GM19467 (cell line): ENCODE data around the gene VRK1.

ENCODE experiments used
- ATAC-seq: cut with Tn5 transposase; IDR thresholded peaks from one replicate; pipeline ENCODE4 v1.9.1; 2021; ENCODE audit warnings: mild to moderate bottlenecking, moderate library complexity; ENCODE audit not compliant: unreplicated experiment

The VRK1 gene

DNA sequence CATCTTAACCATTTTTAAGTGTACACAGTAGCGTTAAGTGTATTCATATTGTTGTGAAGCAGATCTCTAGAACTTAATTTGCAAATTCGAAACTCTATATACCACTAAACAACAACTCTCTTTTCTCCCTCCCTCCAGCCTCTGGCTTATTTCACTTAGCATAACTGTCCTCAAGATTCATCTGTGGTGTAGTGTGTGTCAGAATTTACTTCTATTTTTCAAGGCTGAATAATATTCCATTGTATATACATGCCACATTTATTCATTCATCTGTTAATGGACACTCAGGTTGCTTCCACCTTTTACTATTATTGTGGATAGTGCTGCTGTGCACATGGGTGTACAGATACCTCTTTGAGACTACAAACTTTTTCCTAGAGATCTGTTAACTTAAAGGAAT, 26.5 kb downstream of the VRK1 start:
- no peak for ATAC-seq

DNA sequence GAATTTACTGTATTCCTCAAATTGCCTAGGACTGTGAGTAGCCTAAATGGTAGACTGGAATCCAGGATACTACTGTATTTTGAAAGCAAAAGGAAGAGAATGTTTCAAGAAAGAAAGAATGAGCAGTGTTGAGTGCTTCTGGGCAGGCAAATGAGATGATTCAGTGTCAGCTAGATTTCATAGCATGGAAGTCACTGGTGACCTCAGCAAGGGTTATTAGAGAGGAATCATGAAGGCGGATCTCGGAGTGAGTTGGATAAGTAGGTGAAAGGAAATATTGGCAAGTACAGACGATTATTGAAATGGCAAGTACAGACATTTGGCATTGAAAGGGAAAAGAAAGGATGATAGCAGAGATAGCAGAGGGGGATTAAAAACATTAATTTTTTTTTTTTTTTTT, 27.1 kb downstream of the VRK1 start:
- ATAC-seq: no peak

DNA sequence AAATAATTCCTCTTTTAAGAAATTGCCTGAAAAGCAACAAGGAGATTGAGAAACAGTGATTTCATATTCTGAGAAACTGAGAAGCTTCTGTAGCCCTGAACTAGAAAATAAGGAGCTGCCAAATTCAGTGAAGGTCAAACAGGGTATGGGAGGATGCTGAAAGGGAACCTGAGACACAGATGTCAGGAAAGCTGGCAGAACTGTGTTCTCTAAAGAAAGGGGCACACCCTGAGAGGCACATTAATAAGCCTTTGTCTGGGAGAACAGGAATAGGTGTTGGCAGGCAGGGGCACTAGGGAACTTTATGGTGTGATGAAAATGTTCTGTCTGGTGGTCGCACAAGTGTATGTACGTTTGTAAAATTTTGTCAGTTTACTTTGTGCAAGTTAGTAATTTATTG, 29.6 kb downstream of the VRK1 start:
- no peak for ATAC-seq

GRCh38 chr14:96827290-96827689, 30.1 kb downstream of the VRK1 start:
- no peak for ATAC-seq

GRCh38 chr14:96829791-96830190, 32.6 kb downstream of the VRK1 start:
- no peak for ATAC-seq

DNA sequence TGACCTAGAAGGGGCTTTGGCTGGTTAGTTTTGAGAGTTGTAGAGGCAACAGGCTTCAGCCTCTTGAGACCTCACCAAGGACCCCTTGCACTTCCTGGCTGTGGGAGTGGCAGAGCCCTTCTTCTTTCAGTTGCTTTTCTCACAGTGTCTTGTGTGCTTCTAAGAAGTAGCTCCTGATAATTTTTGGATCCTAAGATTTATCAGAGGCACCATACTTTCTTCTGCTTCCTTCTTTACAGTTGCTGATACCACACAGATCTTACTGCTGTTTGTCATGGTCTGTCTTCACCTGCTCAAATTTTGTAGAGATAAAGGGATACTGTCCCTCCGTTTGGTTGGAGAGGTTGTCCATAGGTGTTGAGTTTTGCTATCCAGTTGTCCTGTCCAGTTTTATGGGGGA, 33.8 kb downstream of the VRK1 start:
- no peak for ATAC-seq

- no peak for ATAC-seq
These were observed 35.2 kb downstream of the VRK1 start for GRCh38 chr14:96832351-96832750.

DNA sequence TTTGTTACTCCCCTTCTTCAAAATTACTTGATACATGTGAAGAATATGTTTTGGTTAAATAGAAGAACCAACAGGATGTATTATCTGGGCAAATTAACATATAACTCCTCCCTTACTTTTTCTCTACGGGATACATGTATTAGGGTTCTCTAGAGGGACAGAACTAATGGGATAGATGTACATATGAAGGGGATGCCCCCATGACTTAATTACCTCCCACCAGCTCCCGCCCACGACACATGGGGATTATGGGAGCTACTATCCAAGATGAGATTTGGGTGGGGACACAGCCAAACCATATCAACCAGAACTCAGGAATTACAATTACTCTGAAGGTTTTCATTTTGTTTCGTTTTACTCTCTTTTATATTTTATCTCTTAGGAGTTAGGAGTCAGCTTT, 41.3 kb downstream of the VRK1 start:
- no peak for ATAC-seq

DNA sequence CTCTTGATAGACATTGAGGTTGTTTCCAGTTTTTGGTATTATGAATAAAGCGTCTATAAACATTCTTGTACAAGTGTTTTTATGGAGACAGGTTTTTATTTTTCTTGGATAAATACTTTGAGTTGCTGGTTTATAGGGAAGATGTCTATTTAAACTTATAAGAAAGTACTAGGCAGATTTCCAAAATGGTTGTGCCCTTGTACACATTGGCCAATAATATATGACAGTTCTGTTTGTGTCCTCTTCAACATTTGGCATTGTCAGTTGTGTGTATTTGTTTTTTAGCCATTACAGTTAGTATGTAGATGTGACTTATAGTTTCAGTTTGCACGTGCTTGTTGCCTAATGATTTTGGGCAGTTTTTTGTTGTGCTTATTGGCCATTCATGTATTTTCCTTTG, 42.1 kb downstream of the VRK1 start:
- no peak for ATAC-seq

DNA sequence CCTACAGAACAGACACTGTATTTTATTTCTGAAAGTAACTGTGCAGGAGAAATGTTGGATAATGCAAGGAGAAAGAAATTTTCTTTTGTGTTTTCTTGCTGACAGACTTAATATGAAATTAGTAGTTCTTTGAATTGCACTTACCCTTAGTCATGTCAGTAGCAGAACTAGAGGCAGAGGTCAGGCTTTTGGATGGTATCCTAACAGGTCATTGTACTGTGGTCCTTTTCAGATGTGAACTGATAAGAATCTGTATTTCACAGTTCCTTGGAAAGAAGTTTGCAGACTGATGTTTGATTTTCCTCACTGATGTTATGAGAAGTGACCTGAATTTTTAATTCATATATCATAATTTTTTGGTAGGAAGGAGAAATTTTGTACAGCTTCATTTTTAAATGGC, 46.0 kb downstream of the VRK1 start:
- no peak for ATAC-seq

DNA sequence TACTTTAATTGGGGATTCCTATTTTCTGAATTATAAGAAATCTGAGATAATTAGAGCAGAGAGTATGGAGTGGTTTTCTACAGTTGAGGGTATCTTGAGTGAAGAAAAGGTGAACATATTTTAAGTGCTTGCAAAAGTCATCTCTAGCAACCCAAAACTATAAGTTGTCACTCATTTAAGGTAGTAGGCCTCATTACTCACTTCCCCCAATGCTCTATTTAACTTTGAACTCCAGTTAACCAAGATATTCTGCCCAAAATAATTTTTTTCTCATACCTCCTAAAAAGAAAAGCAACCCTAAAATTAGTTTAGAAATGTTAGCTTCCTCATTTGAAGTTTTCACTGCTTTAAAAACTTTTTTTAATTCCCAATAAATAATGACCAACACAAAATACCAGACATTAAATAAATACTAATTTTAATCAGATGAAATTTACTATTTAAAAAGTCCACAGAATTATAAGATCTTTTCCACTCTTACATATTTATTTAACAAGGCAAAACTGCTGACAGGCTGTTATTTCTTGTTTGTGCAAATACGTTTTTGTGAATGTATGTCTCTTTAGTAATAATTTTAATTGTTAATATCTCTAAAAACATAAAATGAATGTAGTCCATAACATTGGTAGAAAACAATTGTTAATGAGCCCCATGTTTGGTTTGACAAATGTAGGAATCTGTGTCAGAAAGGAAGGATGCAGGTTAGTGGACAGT, 47.8 kb downstream of the VRK1 start:
- ATAC-seq: no peak

DNA sequence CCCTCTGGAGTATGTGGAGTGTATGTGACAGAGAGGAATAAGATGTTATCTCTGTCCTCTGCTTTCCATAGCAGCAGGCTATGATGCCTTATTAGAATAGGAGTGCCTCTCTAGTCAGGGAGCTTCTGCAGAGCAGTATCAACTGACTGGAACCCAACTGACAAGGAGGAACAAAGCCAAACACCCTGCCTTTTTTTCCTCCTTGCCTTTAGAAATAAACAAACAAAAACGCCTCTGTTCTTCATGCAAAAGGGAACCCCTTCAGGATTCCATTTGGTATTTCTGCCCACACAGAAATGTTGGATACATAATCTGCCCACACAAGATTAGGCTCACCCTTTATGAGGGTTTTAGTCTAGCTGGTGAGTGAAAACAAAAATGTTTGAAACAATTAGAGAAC, 50.3 kb downstream of the VRK1 start:
- ATAC-seq: no peak

DNA sequence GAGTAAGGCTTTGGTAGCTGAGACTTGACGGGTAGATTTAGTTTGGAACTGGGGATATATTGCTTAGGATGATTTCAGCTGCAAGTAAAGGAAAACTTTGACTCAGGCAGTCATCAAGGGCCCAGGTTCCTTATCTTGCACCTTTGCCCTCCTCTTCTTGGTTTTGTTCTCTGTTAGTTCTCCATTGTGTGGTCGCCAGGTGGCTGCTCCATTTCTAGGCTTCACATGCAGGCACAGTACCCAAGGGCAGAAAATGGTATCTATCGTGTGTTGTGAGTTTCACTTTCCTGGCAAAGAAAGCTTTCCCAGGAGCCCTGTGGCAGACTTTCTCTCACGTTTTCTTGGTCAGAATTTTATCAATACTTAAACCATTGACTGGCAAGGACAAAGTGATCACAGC, 50.8 kb downstream of the VRK1 start:
- ATAC-seq: no peak

- no peak for ATAC-seq
These were observed 52.6 kb downstream of the VRK1 start for GRCh38 chr14:96849733-96850132.

DNA sequence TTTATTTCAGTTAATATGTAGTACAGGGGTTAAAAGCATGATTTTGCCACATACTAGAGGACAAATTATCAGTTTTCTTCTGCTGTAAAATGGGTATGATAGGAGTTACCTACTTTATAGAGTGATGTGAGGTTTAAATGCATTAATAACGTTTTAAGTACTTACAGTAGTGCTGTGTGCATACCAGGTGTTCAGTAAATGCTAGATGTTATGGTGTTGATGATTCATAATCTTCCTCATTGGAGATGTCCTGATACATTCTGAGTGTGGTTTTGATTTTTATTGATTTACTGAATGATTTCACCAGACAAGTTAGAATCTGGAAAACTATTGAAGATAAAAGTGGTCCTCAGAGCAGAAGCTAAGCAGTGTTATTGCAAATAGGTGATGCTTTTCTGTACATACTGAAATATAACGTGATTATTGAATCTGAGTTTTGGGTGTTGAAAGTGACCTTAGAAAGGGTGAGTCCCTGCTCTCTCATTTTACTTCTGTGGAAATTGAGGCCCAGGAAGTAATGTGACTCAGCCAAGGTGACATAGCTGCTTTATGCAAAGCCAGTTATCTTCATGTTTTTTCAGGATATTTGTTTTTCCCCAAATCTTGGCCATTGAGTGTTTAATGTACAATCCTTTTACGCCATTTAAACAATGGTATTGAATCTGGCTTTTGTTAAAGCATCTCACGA, 54.7 kb downstream of the VRK1 start:
- ATAC-seq: no peak

DNA sequence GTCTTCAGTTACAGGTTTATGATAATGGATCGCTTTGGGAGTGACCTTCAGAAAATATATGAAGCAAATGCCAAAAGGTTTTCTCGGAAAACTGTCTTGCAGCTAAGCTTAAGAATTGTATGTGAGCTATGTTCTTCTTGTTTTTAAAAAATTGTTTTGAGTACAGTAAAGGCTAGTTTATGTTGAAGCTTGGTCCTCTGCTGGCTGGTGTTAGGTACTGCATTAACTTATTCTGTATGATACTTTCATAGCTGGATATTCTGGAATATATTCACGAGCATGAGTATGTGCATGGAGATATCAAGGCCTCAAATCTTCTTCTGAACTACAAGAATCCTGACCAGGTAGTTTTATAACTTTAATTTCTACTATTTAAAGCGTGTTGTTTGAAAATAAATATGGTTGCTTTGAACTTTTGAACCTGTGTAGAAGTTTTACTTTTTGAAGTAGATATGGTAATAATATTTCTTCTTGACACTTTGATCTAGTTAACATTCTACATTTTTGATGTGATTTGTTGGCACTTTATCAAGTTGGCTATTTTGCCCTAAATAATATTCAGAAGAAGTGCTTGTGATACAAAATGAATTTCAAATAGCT, 55.7 kb downstream of the VRK1 start:
- ATAC-seq: peak; percentile 50

DNA sequence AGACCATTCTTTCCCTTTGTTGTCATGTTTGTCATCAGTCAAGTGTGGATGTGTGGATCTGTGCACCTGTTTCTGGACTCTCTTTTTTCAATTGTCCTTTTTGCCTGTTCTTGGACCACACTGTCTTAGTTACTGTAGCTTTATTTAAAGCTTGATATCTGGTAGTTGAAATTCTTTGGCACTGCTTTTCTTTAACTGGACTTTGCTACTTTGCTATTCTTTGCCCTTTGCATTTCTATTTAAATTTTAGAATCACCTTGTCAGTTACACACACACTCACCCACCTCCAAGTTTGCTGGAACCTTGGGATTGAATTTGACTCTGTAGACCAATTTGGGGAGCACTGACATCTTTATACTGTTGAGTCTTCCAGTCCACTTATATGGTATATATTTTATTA, 61.5 kb downstream of the VRK1 start:
- no peak for ATAC-seq

DNA sequence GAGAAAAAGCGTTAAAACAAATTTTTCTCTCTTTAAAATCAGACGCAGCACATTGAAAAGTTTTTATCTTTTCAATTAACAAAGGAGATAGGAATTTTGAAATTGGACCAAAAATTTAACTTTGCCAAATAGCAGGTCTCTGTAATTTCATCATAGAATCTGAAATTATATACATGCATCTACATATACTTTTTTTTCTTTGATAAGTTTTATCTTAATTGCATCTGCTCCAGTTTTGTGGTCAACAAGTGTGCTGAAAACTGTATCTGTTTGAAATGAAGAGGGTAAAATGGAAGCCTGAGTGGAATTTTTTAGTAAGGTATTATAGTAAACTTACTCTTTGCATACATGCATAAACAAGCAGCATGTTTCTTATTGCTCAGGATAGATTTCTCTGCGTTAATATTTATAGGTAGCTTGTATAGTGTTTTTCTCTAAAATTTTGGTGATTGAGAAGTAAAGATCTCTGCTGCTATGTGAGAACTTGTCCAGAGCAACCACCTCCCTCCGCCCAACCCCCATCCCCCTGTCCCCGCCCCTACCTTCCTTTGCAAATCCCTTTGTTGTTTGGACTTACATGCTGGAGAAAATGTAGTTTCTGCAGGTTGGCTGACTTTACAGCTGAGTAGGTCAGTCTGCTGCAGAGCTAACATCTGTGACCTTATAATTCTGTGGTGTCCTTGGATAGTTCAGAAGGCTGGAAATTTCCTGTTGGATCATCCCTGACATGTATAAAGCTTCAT, 64.6 kb downstream of the VRK1 start:
- no peak for ATAC-seq

GRCh38 chr14:96863327-96863985, 66.3 kb downstream of the VRK1 start:
- ATAC-seq: no peak

- ATAC-seq: no peak
These were observed 66.8 kb downstream of the VRK1 start for GRCh38 chr14:96863986-96864330.

- no peak for ATAC-seq
These were observed 70.5 kb downstream of the VRK1 start for GRCh38 chr14:96867634-96868033.
